ENCODE data around the gene CSRP3. TPM values are rescaled to one million over a fixed set of nuclear protein-coding genes. Genes with fewer than 3 reads are reported as not detected.

CSRP3 gene
- total RNA-seq, 4 donors from 2014 or later = 0.19 TPM; not detected in 3

- Histone ChIP-seq H3K27me3 (no peaks in the 10 kb centered on the region), H3K27ac (no peak overlapping the region), H3K9me3 (no peaks in the 10 kb centered on the region), H3K36me3 (peaks cover 0 to 41% of the 10 kb centered on the region in 2 donors), H3K4me3 (no peak overlapping the region), H3K4me1 (no peaks in the 10 kb centered on the region)
- whole genome bisulfite sequencing, 2 donors (ENCODE audit: low coverage in 1 of 2) = 84 to 86% methylated on average over 2 of the region's 2 CpGs
- no peak for TF ChIP-seq CTCF (IDR thresholded peaks at IDR 0.05)
- TF ChIP-seq POLR2AphosphoS5 (IDR thresholded peaks at IDR 0.05) = no peak
- no peak for TF ChIP-seq EP300 (IDR thresholded peaks at IDR 0.05)
- no peak for TF ChIP-seq POLR2A (IDR thresholded peaks at IDR 0.05)
- no peak for ATAC-seq
Measured at GRCh38 chr11:19164881-19165280, 36.9 kb downstream of the CSRP3 start.

- Histone ChIP-seq H3K9me3 (no peaks in the 10 kb centered on the region), H3K4me1 (no peaks in the 10 kb centered on the region), H3K36me3 (peaks cover 0 to 47% of the 10 kb centered on the region in 2 donors), H3K27ac (no peak overlapping the region), H3K4me3 (no peak overlapping the region), H3K27me3 (no peaks in the 10 kb centered on the region)
- no peak for ATAC-seq
- TF ChIP-seq POLR2A (IDR thresholded peaks at IDR 0.05) (no peak), CTCF (IDR thresholded peaks at IDR 0.05) (no peak), EP300 (IDR thresholded peaks at IDR 0.05) (no peak), POLR2AphosphoS5 (IDR thresholded peaks at IDR 0.05) (no peak)
- WGBS, 2 donors (ENCODE audit: low coverage in 1 of 2) = 70 to 85% methylated on average over 4 of the region's 4 CpGs
Measured at GRCh38 chr11:19164230-19164855, 37.4 kb downstream of the CSRP3 start.

- Histone ChIP-seq H3K27ac (no peak overlapping the region), H3K4me1 (no peaks in the 10 kb centered on the region), H3K4me3 (no peak overlapping the region), H3K27me3 (no peaks in the 10 kb centered on the region), H3K9me3 (no peaks in the 10 kb centered on the region), H3K36me3 (peaks cover 0 to 52% of the 10 kb centered on the region in 2 donors)
- TF ChIP-seq EP300 (IDR thresholded peaks at IDR 0.05) (no peak), CTCF (IDR thresholded peaks at IDR 0.05) (no peak), POLR2AphosphoS5 (IDR thresholded peaks at IDR 0.05) (no peak), POLR2A (IDR thresholded peaks at IDR 0.05) (no peak)
- no peak for ATAC-seq
- WGBS, 2 donors (ENCODE audit: low coverage in 1 of 2) = 73% methylated on average over 1 of the region's 1 CpG; no CpG with 5 or more reads in 1 of the 2 donors
Measured at GRCh38 chr11:19163617-19164016, 38.2 kb downstream of the CSRP3 start.

- Histone ChIP-seq H3K4me3 (no peak overlapping the region), H3K36me3 (peaks cover 0 to 52% of the 10 kb centered on the region in 2 donors), H3K27me3 (no peaks in the 10 kb centered on the region), H3K9me3 (no peaks in the 10 kb centered on the region), H3K27ac (no peak overlapping the region), H3K4me1 (no peaks in the 10 kb centered on the region)
- no peak for ATAC-seq
- no peak for TF ChIP-seq CTCF (IDR thresholded peaks at IDR 0.05)
- TF ChIP-seq POLR2AphosphoS5 (IDR thresholded peaks at IDR 0.05) = no peak
- TF ChIP-seq POLR2A (IDR thresholded peaks at IDR 0.05) = no peak
- TF ChIP-seq EP300 (IDR thresholded peaks at IDR 0.05) = no peak
- WGBS, 2 donors (ENCODE audit: low coverage in 1 of 2) = 92 to 100% methylated on average over 1 of the region's 1 CpG
Measured at GRCh38 chr11:19162951-19163505, 38.8 kb downstream of the CSRP3 start.

DNA sequence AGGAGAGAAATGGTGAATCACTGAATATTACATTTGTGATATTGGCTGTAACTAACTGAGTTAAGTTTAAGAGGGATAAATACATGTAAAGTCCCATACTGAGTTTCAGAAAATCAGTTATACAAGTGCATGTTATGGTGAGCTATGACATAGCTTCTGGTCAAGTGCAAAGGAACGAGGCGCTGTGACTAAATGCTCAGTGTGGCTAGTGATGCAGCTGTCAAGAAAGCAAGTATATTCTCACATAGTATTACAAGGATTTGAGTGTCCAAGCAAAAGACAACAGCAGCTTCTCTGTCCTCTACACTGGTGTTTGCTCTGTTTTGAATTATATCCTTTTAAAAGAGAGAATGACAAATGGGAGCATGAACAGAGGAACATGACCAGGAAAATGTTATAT, 40.1 kb downstream of the CSRP3 start:
- H3K4me1 ChIP-seq = no peaks in the 10 kb centered on the region
- H3K27me3 ChIP-seq = no peaks in the 10 kb centered on the region
- H3K27ac ChIP-seq = no peak overlapping the region
- no peak for ATAC-seq
- H3K4me3 ChIP-seq = no peak overlapping the region
- H3K9me3 ChIP-seq = no peaks in the 10 kb centered on the region
- WGBS, 2 donors (ENCODE audit: low coverage in 1 of 2) = 95 to 100% methylated on average over 2 of the region's 2 CpGs
- no peak for TF ChIP-seq POLR2A (IDR thresholded peaks at IDR 0.05)
- TF ChIP-seq CTCF (IDR thresholded peaks at IDR 0.05) = no peak
- TF ChIP-seq POLR2AphosphoS5 (IDR thresholded peaks at IDR 0.05) = no peak
- TF ChIP-seq EP300 (IDR thresholded peaks at IDR 0.05) = no peak
- H3K36me3 ChIP-seq = peaks cover 0 to 55% of the 10 kb centered on the region in 2 donors
